ENCODE results near the gene NLRP3.
"Not testable (repeated sequence)": the region's sequence is repeated elsewhere in the genome, so short reads cannot be mapped to it uniquely, and the experiment has no call there.

NLRP3 gene

DNA sequence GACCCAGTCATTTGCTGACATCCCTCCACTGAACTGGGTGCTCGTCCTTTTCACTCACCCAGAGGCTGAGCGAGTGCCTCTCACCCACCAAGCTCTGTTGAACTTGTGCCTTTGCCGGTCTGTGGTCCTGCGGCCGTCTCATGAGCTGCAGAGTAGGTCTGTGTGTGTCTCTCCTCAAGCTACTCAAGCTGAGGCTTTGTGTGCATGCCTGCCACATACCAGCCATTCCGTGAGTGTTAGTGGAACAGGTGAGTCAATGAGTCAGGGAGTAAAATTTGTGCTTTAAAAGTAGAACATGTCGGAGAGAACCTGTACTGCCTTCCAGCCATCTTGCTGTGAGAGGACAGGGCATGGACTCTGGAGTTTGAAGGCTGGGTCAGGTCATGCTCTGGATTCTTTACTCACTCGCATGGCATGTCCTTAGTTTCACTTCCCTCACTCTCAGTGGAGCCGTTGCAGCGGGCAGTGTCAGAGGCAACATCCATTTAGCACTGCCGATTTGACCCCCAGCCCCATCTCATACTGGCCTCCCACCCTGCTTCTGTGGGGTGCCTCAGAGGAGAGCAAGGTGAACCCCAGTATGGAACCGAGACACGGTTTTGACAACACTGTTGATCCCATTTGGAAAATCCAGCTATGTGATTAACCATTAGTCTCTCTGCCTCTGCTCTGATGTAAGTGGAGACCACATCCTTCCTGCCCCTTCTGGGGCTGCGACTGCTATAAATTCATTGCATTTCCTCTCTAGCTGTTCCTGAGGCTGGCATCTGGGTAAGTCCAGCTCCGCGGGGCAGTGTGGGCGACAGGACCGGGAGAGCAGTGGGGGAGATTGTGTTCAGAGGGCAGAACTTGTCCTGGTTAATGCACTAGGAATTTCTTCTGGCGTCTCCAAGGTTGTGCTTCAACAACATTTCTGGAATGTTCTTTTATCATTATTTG lies at the start of gene NLRP3:
NLRP3 (plus strand) TSS at position 751 of the 939 bp plus-strand sequence. CDS start 2,628 bp downstream, outside the sequence.
- DNase-seq = no peak

DNA sequence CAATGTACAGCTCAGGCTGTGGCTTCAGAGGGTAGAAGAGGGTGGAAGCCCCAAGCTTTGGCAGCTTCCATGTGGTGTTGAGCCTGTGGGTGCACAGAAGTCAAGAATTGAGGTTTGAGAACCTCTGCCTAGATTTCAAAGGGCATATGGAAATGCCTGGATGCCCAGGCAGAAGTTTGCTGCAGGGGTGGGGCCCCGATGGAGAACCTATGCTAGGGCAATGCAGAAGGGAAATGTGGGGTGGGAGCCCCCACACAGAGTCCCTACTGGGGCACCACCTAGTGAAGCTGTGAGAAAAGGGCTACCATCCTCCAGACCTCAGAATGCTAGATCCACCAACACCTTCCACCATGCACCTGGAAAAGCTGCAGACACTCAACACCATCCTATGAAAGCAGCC lies 49.6 kb upstream of the NLRP3 start:
- DNase-seq = not testable (repeated sequence)

DNA sequence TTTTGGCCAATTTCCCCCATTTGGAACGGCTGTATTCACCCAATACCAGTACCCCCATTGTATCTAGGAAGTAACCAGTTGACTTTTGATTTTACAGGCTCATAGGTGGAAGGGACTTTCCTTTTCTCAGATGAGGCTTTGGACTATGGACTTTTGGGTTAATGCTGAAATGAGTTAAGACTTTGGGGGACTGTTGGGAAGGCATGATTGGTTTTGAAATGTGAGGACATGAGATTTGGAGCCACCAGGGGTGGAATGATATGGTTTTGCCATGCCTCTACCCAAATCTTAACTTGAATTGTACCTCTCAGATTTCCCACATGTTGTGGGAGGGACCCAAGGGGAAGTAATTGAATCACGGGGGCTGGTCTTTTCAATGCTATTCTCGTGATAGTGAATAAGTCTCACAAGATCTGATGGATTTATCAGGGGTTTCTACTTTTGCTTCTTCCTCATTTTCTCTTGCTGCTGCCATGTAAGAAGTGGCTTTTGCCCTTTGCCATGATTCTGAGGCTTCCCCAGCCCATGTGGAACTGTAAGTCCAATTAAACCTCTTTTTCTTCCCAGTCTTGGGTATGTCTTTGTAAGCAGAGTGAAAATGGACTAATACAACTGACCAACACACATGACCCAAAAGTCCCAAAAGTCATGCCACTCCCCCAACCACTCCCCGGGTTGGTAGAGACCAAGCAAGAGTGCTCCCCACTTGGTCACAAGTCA lies 48.9 kb upstream of the NLRP3 start:
- no peak for DNase-seq

DNA sequence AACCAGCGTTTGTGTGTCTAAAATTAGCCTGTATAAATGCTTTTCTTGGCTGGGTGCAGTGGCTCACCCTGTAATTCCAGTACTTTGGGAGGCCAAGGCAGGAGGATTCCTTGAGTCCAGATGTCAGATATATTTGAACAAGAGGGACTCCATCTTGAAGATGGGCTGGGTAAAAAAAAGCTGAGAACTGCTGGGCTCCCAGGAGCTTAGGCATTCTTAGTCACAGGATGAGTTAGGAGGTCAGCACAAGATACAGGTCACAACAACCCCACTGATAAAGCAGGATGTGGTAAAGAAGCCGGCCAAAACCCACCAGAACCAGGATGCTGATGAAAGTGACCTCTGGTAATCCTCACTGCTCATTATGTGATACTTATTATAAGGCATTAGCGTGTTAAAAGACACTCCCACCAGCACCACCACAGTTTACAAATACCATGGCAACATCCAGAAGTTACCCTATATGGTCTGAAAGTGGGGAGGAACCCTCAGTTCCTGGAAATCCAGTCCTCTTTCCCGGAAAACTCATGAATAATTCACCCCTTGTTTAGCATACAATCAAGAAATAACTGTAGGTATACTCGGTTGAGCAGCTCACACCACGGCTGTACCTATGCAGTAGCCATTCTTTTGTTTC lies 48.1 kb upstream of the NLRP3 start:
- DNase-seq = no peak

DNA sequence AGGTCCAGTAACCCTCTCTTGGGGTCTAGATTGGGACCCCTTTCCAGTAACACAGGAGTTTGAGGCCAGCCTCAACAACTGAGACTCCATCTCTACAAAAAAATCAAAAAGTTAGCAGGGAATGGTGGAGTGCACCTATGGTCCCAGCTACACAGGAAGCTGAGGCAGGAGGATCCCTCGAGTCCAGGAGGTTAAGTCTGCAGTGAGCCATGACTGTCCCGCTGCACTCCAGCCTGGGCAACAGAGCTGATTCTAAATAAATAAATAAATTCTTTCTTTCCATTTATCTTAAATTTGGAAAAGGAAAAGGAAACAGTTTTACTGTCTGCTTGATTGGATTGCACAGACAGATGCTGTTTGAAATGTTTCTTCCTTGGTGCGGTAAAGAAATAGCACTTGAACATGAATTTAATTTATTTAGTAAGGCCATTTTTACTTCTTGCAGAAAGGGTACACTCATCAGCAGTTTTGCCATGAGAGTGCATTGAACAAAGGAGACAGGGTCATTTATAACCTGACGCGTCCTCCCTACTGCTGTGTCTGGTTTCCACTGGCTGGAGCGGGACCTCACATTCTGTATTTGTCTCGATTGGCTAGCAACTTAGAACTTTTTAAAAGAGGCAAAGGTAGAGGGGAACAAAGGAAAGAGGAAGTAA lies 47.4 kb upstream of the NLRP3 start:
- no peak for DNase-seq

DNA sequence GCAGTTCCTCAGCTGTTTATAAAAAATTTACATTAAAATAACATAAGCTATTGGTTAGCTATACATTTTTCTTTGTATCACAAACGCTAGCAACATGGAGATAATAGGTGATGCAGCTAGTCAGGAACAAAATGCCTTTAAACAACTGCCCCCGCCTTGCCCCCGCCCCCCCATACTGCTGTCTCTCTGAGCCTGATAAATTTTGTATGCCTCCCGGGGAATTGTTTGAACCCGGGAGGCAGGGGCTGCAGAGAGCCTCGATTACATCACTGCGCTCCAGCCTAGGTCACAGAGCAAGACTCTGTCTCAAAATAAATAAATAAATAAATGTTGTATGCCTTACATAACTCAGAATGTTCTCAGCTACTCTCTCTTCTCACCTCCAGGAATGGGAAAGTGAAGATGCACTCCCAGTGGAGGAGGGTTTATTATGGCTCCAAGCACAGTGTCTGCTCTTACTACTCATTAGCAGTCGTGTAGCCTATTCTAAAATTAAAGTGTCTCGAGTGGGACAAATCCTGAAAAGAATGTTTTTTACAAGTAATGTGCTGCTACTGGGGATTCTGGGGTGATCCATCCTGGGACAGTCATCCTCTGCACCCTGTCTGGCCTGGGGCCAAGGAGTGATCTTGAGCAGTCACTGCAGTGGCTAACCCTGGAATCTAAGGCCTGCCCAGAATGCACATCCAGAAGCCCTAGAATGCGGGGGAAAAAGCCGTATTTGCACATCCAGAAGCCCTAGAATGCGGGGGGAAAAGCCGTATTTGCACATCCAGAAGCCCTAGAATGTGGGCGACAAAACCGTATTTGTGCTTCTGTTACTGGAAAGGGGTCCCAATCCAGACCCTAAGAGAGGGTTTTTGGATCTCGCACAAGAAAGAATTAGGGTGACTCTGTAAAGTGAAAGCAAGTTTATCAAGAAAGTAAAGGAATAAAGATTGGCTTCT lies 44.9 kb upstream of the NLRP3 start:
- no peak for DNase-seq

DNA sequence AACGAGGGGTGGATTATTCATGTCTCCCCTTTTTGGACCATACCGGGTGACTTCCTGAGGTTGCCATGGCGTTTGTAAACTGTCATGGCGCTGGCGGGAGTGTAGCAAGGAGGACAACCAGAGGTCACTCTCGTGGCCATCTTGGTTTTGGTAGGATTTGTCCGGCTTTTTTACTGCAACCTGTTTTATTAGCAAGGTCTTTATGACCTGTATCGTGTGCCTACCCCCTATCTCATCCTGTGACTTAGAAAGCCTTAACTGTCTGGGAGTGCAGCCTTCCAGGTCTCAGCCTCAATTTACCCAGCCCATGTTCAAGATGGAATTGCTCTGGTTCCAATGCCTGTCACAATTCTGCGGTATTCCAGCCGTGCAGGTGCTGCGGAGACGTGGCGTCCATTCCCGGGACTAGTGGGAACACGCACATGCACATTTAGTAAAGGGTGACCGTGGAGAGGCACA lies 44.1 kb upstream of the NLRP3 start:
- no peak for DNase-seq

DNA sequence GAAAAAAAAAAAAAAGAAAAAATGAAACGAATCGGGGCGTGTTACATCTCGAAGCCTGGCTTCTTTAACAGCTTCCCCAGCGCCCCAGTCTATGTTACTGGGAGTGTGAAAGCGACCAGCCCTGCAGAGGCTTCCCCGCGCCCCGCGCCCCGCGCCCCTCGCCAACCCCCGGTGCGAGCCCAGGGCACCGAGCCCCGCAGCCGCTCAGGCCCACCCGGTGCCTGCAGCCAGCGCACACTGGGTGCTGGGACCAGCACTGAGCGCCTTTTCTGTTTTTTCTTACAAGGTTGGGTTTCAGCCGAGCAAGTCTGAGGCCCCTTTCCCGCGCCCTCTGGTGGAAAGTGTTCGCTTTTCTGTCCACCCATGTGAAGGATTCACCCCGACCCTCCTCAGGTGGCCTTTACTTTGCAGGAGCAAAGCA lies 42.2 kb upstream of the NLRP3 start:
- peak; percentile 75 for DNase-seq

DNA sequence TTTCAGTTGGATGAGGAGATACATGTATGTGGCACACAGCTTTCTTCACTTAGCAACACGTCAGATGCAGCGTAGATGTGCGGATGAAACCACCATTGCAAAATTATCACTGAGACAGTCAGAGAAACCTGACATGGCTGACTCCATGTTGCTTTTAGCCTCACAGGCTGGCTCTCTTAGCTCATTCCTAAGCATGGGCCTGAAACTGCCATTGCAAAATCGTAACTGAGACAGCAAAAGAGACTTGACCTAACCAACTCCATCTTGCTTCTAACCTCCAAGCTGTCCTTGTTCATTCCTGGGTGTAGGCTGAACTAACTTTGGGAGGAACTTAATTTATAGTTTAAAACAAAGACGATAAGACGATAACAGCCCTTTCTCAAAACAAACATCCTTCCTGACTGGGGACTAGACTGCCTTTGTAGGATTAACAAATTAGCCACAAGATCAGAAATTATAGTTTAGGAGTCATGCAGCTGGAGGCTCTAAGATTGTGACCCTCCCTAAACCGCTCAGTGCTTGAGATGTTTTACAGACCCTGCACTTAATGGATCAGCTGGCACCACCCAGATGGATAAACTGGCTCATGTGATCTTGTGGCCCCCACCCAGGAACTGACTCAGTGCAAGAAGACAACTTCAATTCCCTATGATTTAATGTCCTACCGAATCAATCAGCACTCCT lies 41.2 kb upstream of the NLRP3 start:
- DNase-seq = not testable (repeated sequence)

DNA sequence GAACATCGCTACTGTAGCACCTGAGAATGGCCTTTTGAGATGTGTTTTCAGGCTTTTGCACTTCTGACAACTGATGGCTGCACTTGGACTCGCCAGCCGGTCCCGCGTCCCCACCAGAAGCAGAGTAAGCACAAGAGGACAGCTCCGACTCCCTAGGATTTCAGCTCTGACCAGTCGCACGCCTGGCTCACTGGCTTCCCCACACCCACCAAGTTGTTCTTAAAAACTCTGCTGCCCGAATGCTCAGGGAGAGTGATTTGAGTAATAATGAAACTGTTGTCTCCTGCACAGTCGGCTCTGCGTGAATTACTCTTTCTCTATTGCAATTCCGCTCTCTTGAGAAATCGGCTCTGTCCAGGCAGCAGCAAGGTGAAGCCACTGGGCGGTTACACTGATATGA lies 40.2 kb upstream of the NLRP3 start:
- DNase-seq = no peak

DNA sequence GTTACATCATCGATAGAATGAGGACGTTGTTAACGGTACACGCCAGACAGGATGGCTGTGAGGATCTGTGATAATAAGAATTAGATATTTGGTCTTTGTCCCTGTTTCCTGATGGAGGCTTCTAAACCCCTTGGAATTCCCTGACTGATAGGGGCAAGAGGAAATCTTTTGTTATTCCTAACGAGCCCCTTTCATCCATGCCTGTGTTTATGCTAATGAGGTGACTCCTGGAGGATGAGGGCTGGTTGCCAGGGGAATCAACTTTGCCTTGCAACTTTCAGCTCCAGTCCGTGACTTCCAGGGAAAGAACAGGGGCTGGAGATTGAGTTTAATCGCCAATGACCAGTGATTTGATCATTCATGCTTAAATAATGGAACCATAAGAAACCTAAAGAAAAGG lies 39.3 kb upstream of the NLRP3 start:
- DNase-seq = no peak

DNA sequence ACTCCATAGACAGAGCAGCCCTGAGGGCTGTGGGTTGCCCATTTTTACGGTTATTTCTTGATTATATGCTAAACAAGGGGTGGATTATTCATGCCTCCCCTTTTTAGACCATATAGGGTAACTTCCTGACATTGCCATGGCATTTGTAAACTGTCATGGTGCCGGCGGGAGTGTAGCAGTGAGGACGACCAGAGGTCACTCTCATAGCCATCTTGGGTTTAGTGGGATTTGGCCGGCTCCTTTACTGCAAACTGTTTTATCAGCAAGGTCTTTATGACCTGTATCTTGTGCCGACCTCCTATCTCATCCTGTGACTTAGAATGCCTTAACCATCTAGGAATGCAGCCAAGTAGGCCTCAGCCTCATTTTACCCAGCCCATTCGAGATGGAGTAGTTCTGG lies 38.3 kb upstream of the NLRP3 start:
- DNase-seq = not testable (repeated sequence)

DNA sequence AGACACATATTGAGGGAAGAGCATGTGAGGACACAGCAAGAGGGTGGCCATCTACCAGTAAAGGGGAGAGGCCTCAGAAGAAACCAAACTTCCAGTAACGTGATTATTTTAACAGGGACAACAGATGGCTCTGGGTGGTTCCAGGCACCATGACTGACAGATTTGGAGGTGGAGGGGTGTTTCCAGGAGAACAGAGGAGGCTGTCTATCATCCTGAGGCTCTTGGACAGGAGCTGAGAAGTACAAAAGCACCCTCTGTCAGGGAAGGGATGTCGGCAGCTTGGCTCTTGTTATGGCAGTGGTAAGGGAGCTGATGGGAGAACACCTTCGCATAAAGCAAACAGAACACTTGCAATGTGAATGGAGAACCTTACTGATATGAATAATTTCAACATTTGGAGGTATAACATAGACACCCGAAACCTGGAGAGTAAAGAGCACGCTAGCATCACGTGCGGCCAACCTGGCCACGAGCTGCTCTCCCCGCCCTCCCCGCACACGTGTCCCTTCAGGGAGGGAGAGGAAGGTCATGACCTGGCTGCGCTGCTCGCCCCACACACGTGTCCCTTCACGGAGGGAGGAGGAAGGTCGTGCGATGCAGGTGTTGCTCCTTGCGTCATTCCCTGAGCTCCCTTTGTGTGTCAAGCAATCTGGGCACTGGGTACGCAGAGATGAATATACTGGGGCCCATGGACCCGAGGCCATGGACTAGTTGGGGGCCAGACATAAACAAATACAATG lies 37.5 kb upstream of the NLRP3 start:
- no peak for DNase-seq

DNA sequence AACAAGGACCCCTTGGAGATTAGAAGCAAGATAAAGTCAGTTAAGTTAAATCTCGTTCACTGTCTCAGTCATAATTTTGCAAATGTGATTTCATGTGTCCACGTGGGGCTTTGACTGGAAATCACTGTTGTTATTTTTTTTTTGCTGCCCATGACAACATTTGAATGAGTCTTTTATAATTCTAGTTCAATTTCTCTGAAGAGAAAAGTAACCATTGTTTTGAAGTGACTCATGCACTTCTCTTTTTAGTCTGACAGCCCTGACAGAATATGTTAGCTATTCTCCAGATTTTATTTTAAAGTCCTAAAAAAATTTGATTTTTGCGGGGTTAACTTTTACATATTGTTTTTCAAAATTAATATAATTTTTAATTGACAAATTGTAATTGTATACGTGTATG lies 30.7 kb upstream of the NLRP3 start:
- no peak for DNase-seq

DNA sequence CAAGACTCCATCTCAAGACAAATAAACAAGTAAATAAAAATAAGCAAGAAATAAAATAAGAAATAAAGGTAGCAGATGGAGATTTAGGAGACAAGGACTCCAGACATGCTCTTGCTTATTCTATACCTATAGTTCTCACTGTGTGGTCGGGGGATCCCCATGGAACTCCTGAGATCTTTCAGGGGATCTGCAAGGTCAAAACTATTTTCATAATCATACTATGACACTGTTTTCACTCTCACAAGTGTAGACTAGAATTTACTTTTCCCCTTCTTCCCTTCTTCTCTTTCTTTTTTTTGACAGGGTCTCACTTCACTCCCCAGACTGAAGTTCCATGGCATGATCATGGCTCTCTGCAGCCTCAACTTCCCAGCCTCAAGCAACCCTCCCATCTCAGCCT lies 29.8 kb upstream of the NLRP3 start:
- no peak for DNase-seq

DNA sequence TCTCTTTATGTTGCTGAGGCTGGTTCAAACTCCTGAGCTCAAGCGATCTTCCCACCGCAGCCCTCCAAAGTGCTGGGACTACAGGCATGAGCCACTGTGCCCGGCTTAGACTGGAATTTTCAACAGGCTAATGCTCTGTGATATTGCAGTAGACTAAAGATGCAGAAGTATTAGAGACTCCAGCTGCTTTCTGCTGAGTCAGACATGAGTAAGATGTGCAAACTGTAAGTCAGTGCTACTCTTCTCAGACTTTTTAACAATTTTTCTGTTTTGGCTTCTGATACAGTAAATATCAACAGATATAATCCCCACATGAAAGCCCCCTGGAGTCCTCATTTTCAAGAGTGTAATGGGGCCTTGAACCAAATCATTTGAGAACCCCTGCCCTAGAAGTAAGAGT lies 29.3 kb upstream of the NLRP3 start:
- no peak for DNase-seq

DNA sequence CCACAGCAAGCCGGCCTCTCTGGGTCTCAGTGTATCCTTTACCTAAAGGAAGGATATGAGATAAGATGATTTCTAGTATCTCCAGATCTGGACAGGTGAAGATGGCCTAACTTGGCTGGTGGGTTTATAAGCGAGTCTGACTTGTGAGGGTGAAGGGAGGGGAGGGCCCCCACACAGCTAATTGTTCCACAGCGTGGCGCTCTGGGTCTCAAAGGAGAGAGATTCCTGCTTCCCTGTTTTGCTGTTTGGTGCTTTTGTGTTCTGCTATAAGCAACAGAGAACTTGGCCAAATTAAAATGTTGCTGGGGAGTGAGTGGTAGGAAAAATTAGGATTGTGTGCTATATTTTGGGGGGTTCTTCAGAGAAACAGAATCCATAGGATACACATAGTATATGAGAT lies 28.9 kb upstream of the NLRP3 start:
- no peak for DNase-seq

DNA sequence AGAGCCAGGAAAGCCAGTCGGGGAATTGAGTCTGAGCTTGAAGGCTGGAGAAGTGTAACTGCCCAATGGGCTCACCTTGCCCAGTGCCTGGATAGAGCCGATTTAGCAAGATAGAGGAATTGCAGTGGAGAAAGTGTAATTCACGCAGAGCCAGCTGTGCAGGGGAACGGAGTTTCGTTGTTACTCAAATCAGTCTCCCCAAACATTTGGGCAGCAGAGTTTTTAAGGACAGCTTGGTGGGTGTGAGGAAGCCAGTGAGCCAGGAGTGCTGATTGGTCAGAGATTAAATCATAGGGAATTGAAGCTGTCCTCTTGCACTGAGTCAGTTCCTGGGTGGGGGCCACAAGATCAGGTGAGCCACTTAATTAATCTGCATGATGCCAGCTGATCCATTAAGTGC lies 28.4 kb upstream of the NLRP3 start:
- DNase-seq = no peak

DNA sequence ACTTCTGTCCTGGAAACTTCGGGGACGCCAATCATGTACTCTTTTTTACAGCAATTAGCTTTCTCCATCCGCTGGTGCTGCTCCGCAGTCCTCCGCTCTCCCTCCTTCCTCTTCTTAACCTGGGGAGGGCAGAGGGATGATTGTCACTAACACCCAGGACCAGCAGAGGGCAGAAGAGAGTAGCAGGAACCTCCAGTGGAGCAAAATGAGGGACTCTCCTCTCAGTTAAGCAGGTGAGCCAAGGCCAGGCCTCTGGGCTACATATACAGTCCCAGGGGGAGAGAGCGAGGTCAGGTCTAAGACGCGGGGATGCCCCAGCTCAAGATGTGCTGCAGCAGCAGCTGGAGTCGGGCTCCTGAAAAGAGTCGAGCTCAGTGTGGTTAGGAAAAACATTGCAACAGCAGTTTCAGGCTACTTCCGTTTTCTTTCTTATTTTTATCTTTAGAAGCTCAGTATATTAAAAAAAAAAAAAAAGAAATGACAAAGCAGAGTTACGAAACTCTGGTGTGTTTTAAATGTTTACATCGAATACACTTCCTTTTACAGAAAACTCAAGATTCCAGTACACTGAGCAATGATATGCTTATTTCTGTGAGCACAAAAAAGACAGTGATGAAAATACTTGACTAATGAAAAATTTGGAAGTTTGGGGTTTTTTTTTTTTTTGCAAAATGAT lies 25.7 kb upstream of the NLRP3 start:
- peak; percentile 92 for DNase-seq

DNA sequence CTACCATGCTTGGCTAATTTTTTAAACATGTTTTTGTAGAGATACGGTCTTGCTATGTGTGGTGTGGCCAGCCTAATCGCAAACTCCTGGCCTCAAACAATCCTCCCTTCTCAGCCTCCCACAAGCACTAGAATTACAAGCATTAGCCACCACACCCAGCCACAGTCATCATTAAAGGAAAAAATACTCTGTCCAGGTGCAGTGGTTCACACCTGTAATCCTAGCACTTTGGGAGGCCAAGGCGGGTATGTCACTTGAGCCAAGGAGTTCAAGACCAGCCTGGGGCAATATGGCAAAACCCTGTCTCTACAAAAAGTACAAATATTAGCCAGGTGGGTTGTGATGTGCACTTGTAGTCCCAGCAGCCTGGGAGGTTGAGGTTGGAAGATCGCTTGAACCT lies 25.0 kb upstream of the NLRP3 start:
- no peak for DNase-seq
